GM18505 (cell line): ENCODE data around the gene SMIM20.

Experiments
- ATAC-seq: cut with Tn5 transposase; IDR thresholded peaks from one replicate; pipeline ENCODE4 v1.9.1; 2021; ENCODE audit not compliant: unreplicated experiment
- POLR2A ChIP-seq: IDR thresholded peaks from 4 replicates; pipeline ENCODE4 v1.6.1; 2011; ENCODE audit warnings: borderline replicate concordance; ENCODE audit not compliant: insufficient read depth, insufficient read length; ENCODE audit errors: extremely low read depth

SMIM20 gene

GRCh38 chr4:25941457-25942221, 27.6 kb downstream of the SMIM20 start:
- no peak for TF ChIP-seq POLR2A
- no peak for ATAC-seq

DNA sequence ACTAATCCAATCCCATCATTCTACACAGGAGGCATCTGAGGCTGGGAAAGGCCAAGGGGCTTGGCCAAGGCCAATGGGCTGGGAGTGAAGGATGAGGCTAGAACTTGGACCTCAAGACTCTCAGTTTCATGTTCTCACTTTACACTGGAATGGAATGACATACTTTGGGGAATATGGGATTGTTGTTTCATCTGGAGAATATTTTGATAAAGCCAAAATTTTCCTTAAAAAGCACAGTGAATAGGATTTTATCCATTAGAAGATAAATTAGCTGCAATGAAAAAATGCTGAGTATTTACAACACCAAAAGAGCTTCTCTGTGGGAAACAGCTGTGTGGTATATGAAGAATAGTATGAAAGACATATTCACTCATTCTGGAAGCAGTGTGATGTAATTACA, 29.3 kb downstream of the SMIM20 start:
- no peak for ATAC-seq
- no peak for TF ChIP-seq POLR2A

DNA sequence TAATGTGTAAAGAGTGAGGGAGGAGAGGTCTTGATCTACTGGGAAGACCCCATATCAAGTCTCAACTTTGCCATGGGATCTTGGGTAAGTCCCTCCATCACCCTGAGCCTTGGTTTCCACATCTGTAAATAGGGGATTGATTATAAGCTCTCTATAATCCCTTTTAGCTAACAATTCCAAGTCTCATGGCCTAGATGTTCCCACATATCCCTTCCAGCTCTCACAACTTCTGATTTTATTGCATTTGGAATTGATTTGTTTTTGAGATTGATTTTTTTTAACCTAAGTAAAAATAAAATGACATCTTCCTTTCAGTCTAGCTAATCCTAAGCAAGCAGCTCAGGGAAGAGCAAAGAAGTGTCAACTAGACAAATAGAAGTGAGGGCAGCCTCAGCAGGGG, 29.8 kb downstream of the SMIM20 start:
- no peak for TF ChIP-seq POLR2A
- ATAC-seq, result no peak

DNA sequence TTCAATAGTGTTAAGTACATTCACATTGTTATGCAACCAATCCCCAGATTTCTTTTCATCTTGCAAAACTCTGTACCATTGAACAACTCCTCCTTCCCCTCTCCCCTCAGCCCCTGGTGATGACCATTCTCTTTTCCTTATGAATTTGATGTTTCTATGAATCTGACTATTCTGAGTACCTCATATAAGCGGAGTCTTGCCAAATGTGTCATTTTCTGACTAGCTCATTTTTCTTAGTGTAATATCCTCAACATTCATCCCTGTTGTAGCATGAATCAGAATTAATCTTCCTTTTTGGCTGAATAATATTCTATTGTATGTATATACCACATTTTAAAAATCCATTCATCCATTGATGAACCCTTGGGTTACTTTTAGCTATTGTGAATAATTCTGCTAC, 34.0 kb downstream of the SMIM20 start:
- ATAC-seq, result no peak
- no peak for TF ChIP-seq POLR2A

- TF ChIP-seq POLR2A, result no peak
These were observed 35.2 kb downstream of the SMIM20 start for GRCh38 chr4:25949173-25949748.

GRCh38 chr4:25949994-25950393, 36.0 kb downstream of the SMIM20 start:
- TF ChIP-seq POLR2A, result no peak

More at GRCh38 chr4:25949173-25949748, 35.2 kb downstream of the SMIM20 start:
- ATAC-seq, result no peak

DNA sequence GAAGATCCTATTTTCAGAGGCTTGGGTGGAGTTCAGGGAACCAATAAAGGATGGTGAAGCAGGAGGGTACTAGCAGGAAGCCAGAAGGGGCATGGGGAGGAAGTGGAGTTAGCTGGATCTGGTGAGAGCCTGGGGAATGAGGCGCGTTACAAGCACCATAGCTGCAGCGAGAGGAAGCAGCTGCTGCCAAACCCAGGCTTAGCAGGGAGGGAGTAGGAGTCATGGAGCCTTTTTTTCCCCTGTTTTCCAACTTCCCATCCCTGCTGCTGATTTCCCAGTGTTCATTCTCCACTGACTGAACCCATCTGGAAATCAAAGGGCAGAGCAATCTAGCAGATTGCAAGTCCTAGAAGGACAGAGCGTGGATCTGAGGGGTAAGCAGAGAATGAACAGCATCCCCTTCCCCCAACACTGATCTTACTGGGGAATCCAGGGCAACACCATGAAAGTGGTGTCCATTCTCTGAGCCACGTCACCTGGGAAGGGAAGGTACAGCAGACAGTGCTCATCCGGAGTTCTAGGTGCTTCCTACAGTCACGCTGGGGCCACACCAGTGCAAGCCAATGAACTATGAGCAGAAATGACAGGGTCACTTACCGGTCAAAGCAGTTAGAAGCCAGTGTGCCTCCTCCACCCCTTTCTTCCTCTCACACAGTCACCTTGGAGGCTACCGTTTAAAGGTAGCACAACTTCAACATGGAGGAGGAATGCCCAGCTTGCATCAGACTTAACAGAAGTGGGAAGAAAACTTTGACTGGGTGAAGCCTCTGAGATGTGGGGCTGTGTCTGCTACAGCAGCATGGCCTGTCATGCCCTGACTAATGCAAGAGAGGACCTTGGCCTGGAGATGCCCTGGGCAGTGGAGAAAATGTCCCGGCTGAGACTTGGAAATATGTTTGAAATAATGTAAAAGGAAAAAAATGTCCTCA, 36.7 kb downstream of the SMIM20 start:
- no peak for TF ChIP-seq POLR2A
- no peak for ATAC-seq

More at GRCh38 chr4:25949994-25950393, 36.0 kb downstream of the SMIM20 start:
- ATAC-seq, result no peak

DNA sequence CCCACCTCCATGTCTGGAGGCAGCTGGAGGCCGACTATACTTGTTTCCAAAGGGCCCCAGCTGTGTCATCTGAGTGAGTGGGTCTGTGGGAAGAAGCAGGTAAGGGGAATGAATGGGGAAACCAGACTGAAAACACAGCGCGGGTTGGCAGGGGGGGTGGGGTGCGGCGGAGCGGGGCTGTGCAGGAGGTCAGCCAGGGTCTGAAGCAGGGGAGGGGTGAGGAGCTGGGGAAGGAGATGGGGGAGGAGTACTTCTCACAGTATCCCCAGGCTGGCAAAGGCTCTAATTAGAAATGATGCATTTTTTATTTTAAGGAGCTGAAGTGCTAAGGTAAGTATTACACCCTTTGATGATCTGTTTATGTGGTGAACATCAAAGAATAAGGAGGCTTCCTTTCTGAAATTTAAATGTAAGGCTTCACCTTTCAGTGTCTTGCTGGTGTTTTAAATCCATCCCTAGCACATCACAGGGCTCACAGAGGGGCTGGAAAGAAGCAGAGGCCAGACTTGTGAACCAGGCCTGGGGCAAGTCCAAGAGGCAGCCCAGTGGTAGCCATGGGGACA, 37.5 kb downstream of the SMIM20 start:
- ATAC-seq, result no peak
- TF ChIP-seq POLR2A, result no peak

DNA sequence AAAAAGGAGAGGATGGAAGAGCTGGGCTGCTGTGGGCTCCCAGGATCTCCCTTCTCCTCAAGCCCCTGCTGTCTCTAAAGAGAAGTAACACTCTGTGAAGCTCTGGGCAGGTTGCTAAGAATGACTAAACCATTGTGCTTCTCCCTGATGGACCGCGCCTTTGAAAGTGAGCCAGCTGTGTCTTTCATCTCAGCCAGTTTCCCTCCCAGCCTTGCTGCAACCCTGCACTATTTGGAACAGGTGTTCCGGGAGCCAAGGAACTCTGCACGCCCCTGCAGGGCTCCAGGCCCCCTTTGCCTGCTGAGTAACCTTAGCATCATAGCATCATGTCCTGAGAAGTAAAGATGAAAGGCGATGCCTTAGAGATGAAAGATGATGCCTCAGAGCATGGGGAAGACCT, 39.7 kb downstream of the SMIM20 start:
- no peak for ATAC-seq
- TF ChIP-seq POLR2A, result no peak

GRCh38 chr4:25954293-25954904, 40.4 kb downstream of the SMIM20 start:
- no peak for TF ChIP-seq POLR2A
- no peak for ATAC-seq

DNA sequence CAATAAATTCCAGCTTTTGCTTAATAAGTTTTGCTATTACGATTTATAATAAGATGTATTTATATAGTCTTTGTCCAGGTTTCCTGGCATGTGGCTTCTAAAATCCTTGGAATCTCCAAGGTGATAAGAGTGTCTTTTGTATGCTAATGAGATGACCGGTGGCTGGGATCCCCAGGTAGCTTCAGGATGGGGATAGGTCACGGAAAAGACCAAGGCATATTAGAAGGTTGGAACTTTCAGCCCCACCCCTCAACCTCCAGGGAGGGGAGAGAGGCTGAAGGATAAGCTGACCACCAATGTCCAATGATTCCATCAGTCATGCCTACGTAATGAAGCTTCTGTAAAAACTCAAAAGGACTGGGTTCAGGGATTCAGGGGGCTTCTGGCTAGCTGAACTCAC, 41.7 kb downstream of the SMIM20 start:
- ATAC-seq, result no peak
- no peak for TF ChIP-seq POLR2A

DNA sequence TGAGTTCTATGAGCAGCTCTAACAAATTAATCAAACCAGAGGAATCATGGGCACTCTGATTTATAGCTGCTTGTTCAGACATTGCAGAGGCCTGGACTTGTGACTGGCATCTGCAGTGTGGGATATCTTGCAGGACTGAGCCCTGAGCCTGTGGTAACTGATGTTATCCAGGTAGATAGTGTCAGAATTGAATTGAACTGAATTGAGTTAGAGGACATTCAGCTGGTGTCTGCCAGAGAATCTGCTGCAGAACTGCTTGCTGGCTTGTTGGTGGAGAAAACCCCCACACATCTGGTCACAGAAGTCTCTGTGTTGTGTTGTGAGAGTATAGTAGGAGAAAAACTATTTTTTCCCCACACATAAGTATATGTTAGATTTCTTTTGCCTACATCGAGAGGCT, 42.2 kb downstream of the SMIM20 start:
- ATAC-seq, result no peak
- no peak for TF ChIP-seq POLR2A

- no peak for TF ChIP-seq POLR2A
- ATAC-seq, result no peak
These were observed 44.1 kb downstream of the SMIM20 start for GRCh38 chr4:25958110-25958509.
